ENCODE data around the gene C17orf100.

Gene C17orf100

DNA sequence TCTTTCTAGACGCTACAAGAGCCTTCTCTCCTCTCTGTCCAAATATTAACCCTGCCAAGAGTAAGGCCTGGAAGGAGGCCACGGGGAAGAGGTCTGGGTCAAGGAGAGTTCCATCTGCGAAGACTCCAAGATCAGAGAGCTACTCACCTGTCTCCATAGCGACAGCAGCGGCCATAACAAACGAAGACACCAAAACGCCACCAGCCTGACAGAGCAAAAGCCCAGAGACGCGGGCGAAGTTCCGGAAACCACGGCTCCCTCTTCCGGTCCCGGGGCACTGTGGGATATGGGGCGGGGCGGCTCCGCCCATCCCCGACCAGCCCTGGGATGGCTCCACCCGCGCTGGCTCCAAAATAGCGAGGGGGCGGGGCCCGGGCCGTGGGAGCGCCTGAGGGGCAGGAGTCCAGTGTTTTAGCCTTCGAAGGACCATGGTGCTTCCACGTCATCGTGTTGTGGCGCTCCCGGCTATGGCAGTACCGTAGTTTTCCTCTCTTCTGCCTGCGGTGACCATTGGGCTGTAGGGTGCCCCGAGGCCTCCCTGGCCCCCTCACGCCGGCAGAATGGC, at the start of gene C17orf100, which contains the start of gene MED31:
Gene C17orf100 (plus strand): TSS at position 409 of the 565 bp plus-strand sequence. CDS start 152 bp downstream, at position 561.
Gene MED31 (minus strand): TSS at position 252 of the 565 bp plus-strand sequence. CDS start 77 bp downstream, at position 175.
- peak; percentile 93 for DNase-seq

DNA sequence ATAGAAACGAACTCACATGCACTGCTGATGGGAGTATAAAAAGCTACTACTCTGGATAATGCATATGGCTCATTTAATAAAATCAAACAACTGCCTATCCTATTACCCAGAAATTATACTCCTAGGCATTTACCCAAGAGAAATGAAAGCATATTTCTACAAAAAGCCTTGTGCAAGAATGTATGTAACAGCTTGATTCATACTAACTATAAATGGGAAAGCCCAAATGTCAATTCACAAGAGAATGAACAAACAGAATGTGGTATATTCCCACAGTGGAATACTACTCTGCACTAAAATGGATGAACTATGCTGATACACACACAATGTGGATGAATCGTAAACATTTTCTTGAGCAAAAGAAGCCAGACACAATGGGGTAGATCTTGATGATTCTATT, 49.4 kb upstream of the C17orf100 start:
- DNase-seq, result no peak

DNA sequence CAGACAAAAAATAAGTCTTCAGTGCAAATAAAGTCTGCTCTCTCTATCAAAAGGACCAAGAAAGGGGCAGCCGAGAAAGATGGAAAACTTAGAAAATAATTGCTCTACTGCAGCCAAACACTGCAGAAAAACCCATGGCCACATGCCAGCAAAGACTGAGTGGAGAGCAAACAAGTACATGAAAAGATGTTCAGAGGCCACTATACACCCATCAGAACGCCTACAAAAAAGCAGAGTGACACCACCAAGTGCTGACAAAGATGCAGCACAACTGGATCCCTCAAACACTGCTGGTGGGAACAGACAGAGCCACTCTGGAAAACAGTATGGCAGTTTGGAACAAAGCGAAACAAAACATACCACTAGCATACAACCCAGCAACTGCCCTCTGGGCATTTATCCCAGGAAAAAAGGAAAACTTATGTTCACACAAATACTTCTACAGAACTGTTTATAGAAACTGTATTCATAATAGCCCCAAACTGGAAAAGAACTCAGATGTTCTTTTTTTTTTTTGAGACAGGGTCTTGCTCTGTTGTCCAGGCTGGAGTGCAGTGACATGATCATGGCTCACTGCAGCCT, 47.7 kb upstream of the C17orf100 start:
- DNase-seq, result no peak

DNA sequence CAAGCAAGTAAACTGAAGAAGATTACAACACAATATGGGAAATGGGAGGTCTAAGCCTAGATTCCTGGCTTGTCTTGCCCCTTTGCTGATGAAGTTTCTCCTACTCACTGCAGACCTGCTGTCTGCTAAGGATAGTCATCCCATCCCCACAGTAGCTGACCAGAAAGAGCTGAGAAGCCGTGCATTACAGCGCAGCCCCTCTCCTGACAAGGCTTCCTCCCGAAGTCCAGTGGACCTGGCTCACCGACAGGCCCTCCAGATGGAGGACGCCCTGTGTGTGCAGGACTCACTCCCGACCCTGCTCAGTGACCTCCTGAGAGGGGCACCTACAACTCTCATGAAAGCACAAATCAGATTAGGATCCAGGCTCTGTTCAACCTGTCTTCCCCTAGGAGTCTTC, 46.4 kb upstream of the C17orf100 start:
- DNase-seq, result no peak

DNA sequence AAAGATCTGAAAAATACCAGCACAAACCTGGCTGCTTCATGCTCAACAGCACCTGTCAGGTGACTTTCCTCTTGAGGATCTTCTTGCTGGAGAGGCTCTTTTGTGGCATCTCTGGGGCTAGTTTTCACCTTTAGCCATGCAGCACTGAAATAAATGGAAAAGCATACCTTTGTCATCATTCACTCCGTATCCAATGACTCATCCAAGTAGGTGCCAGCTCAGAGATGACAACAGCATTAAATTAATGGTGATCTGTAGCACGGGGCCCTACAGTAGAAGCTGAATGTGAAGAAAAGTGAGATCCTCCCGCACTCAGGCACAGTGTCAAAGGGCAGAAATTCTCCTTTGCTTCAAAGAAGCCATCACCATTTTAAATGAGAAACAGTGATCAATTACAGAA, 43.2 kb upstream of the C17orf100 start:
- DNase-seq, result no peak

DNA sequence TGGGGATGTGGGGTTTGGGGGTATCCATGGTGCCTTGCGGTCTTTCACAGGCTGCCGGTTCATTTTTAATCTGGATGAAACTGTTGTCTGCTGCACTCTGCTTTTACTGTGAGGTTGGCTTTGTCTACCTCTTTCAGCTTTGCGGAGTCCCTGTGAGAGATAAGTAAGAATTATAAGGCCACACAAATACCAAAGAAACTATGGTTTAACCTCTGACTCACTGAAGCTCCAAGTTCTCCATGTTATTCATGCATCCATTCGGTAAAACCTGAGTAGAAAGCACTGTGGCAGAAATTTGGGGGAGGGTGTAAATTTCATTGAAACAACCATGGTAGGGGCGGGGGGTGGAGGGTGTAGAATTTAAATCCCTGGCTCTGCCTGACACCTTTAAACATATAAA, 41.6 kb upstream of the C17orf100 start:
- DNase-seq, result no peak

DNA sequence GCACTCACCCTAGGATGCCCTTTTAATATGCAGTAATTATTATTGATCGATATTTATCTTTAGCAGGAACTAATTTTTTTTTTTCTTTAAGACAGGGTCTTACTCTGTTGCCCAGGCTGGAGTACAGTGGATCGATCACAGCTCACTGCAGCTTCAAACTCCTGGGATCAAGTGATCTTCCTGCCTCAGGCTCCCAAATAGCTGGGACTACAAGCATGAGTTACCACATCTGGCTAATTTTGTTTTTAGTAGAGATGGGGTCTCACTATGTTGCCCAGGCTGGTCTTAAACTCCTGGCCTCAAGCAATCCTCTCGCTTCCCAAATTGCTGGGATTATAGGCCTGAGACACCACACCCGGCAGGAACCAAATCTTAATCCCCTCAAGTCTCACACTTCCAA, 40.3 kb upstream of the C17orf100 start:
- no peak for DNase-seq

DNA sequence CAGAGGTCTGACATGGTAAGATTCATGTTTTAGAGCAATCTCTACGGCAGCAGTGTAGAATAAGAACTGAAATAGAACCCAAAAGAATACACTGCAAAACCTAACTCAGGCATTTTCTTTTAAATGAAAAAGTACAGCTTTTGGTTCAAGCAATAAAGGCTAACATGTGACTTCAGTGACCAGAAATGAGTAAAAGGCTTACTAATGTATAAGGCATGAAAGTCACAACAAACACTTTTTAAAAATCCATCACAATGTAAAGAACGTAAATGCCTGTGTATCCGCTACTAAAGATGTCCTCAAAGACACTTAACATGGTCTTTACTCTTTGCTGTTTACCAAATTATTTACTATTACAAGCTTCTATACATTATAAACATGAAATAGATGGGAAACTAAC, 27.6 kb upstream of the C17orf100 start:
- no peak for DNase-seq

DNA sequence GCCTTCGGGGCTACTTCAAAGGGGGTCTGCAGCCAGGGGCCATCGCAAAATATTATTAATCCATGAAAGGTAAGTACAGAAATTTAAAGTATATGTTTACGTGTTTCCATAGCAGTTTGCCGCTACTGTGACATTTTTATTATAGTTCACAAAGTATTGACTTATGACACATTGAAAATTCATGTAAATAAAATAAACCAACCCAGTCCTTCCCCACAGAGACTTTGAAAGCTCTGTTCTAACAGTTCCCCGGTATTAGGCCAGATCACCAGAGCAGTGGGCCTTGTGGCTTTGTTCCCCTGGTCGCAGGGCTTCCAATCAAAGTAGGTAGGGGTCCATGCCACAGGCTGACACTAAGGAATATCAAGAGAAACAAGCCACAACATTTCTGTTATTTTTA, 24.9 kb upstream of the C17orf100 start:
- DNase-seq, result no peak

DNA sequence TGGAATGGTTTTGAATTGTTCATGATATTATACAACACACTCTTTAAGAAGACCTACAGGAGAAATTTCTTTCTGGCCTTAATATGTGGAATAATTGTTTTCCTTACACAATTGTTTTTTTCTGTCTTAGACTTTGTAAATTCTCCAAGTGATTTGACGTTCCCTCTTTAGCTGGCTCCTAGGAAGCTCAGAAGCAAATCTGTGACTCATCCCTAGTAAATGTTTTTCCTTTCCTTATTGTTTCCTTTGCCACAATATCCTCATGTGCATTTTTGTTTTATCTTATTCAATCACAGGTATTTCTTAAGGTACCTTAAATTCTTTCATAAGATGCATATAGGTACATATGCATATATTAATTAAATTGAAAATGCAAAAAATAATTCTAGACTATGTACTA, 24.5 kb upstream of the C17orf100 start:
- no peak for DNase-seq

DNA sequence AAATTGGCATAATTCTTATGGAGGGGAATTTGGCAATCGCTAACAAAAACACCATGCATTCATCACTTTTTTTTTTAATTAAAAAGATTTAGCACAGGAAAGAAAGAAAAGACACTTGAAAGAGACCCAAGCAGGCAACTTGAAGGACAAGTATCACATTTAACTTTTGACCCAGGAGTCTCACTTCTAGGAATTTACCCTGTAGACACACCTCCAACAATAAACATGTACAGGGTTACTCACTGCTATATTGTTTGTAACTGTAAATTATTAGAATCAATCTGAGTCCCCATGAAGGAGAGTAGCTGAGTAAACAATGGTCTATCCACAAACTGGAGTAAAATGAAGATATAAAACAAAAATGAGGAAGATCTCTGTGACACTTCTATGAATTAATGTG, 21.2 kb upstream of the C17orf100 start:
- DNase-seq, result no peak

DNA sequence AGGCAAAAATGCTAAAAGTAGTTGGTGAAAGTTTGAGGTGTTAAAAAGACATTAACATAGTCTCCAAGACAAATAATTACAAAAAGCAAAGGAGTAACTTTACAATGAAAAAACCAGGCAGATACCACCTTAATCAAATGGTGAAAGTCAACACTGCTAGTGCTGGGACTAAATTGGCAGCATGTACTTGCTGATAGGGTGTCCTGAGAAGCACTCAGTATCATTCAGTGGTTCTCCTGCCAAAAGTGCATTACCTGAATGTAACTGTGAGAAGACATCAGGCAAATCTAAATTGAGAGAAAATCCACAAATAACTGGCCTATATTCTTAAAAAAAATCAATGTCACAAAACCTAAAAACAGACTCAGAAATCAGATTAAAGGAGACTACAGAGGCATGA, 19.0 kb upstream of the C17orf100 start:
- DNase-seq, result no peak

DNA sequence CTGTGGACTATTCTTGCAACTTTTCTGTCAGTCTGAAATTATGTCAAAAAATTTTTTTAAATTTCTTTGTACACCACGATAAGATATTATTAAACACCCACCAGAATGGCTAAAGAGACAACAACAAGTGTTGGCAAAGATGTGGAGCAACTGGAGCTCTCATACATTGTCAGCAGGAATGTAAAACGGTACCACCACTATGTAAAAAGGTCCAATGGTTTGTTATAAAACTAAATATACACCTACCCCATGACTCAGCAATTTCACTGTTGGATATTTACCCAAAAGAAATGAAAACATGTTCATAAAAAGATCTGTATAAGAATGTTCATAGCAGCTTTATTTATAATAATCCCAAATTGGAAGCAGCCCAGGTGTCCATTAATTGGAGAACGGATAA, 18.3 kb upstream of the C17orf100 start:
- no peak for DNase-seq

DNA sequence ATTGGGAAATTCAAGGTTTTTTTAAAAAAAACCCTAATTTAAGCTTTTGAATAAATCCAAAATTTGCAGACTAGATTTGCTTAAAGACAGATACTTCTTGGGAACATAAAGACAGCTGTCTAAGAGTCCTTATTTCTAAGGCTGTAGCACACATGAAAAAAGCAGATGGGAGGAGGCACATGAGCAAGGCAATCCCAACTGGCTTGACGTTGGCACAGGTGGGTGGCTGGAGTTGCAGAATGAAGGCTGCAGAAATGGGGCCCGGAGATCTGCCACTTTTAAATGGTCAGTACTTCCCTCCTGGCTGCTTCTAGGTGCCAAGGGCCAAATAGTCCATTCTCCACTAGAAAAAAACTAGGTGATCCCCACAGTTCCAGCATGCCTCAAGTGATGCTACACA, 15.5 kb upstream of the C17orf100 start:
- no peak for DNase-seq

DNA sequence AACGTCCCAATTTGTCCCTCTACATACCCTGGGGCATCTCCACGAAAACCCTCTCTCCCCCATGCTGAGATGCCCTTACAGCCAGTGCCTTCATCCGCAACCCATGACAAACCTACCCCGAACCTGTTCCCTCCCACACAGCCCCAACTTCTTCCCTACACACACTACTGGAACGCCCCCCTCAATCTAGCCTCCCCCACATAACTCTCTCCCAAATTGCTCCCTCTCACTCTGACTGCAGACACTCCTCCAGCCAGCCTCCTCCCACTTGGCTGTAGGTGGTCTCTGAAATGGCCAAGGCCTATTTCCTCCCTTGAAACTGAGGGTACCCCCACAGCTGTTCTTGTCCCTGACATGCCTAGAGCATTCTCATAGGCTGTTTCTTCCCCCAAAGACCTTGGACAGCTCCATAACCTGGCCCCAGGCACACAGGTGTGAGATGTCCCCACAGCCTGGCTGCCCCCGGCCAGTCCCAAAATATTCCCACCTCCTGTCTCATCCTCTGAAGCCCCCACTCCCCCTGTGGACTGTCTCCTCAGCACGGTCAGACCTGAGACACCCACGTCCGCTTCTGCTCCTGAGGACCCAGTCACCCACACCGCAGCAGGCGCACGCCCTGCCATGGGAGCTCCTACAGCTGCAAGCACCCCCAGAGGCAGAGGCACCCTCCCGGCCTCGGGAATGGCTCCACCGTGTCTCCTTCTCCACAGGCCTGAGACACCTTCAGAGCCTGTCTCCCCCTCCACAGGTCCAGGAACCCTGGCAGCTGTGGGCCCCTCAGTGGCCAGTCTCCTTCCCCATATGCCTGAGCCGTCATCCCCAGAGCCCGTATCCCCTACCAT, 14.7 kb upstream of the C17orf100 start:
- DNase-seq, result no peak

DNA sequence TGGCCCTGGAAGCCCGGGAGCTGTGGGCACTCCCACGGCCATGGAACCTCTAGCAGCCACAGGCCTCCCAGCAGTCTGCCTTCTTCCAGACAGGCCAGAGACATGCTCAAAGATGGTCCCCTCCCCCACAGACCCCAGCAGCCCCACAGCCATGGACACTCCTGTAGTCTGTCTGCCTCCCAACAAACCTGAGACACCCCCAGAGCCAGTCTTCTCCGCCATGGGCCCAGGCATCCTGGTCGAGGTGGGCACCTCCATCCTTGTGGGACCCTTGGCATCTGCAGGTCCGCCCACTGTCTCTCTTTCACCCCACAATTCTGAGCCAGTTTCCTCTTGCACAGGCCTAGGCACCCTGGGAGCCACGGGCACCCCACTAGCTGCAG, 14.1 kb upstream of the C17orf100 start:
- DNase-seq, result no peak

DNA sequence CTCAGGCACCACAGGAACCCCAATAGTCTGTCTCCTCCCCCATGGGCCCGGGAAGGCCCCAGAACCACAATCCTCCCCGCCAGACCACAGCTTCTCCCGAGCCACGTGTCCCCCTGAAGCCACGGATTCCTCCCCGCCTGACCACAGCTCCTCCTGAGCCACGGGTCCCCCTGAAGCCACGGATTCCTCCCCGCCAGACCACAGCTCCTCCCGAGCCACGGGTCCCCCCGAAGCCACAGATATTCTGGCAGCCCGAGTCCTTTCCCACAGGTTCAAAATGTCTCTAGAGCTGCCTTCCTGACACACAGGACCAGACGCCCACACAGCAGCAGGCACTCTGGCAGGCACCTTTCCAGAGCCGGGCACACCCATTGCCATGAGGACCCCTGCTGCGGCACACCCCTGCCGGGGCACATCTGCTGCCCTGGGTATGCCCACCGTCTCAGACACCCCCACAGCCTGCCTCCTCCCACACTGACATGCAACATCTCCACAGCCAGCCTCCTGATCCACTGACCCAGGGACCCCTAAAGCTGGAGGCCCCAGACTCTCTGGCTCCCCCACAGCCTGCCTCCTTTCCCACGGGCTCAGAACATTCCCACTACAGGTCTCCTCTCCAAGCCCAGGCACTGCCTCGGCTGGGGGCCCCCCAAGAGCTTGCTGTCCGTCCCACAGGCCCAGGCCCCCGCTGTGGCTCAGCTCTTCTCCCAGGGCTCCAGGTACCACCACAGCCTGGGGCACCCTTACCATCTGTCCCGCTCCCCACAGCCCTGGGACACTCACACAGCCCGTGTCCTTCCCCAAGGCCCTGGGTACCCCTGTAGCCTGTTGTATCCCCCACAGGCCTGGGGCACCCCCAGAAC, 13.3 kb upstream of the C17orf100 start:
- DNase-seq, result no peak

DNA sequence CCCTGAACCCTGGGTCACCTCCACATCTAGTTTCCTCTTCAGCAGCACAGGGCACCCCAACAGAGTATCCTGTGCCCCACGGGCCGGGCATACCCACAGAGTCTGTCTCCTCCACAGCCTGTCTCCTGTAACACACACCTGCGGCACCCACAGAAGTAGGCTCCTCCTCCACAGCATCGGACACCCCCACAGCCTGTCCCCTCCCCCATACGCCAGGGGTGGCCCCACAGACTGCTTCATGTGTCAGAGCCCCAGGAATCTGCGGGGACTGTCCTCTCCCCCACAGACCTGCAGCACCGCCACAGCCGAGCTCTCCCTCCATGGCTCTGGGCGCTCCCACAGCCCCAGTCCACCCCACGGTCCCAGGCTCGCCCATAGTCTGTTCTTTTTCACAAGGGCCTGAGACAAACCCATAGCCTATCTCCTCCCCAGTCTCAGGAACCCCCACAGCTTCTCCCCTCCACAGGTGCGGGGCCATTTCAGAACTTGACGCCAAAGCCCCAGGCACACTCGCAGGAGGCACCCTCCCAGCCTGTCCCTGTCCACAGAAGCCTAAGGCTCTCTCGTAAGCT, 12.5 kb upstream of the C17orf100 start:
- no peak for DNase-seq

DNA sequence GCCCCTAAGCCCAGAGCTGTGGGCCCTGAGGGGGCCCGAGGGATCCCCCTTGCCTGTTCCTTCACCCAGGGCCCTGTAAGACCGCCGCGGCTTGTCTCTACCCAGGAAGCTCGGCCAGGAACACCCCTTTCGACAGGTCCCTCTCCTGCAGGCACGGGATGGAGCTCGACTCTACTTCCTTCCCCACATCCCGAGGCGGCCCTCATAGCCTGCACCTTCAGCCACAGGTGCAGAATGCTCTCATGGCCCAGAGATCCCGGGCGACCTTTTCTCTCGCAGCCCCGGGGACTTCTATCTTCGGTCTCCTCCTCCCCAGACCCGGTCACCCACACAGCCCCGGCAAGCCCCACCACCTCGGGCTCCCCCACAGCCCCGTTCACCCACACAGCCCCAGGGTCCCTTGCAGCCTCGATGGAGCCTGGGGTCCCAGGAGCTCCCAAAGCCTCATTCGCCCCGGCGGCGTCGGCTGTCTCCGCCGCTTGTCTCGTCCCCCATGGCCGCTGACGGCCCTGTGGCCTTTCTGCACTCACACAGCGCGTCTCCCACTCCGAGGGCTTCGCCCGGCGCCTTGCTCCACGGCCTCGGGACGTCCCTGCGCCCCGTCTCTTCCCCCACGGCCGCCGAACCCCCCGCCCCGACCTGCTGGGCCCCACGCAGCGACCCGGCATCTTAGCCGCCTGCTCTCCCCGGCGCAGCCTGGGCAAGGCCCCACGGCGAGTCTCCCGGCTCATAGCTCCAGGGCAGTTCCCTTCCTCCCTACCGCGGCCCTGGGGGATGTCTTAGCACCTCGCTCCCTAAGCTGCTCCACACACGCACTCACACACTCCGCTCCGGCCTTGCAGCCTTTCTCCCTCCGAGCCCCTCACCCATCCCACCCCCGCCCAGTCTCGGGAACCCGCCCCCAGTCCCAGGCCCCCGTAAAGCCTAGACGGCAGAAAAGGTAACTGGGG, 11.7 kb upstream of the C17orf100 start:
- peak; percentile 30 for DNase-seq

DNA sequence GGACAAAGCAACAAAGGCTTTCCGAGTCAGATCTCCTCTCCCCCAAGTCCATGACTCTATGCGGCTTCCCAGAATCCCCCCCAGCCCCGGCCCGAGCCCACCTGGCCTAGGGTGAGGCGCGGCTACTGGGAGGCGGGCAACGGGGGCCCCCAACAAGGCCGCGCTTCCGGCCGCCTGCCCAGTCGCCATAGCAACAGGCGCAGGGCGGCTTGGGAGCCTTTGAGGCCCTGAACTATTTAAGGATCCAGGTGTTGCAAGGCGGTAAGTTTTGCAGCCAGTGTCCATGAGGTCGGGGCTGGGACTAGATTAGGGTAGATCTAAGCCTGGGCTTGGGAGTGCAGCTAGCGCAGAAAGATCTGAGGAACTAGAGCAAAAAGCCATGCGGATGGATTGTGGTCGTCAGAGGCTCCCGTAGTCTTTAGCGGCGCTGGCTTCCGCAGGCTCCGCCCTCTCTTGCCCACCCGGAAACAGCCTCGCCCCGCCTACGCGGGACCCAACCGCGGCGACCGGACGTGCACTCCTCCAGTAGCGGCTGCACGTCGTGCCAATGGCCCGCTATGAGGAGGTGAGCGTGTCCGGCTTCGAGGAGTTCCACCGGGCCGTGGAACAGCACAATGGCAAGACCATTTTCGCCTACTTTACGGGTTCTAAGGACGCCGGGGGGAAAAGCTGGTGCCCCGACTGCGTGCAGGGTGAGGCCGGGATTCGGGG, 10.9 kb upstream of the C17orf100 start, which contains the start of the genes KIAA0753 and TXNDC17:
Gene KIAA0753 (minus strand): TSS at position 176 of the 711 bp plus-strand sequence. CDS start 5,608 bp downstream, outside the sequence.
Gene TXNDC17 (plus strand): TSS at position 525 of the 711 bp plus-strand sequence. CDS start 23 bp downstream, at position 548.
- DNase-seq, result peak; percentile 89

Data from activated effector memory CD4-positive, alpha-beta T cell treated with Interleukin-2 at 50 U/mL for 16 hours (primary cell).